ENCODE results near the gene RNF115. TPM values are rescaled to one million over a fixed set of nuclear protein-coding genes. Genes with fewer than 3 reads are reported as not detected.
"Not testable (repeated sequence)": the region's sequence is repeated elsewhere in the genome, so short reads cannot be mapped to it uniquely, and the experiment has no call there.

Gene RNF115
- total and polyA plus RNA-seq, 2 donors (not counting 3 experiments of a cell fraction or from before 2014, with no cell fraction given), result 7.6 to 17.3 TPM

DNA sequence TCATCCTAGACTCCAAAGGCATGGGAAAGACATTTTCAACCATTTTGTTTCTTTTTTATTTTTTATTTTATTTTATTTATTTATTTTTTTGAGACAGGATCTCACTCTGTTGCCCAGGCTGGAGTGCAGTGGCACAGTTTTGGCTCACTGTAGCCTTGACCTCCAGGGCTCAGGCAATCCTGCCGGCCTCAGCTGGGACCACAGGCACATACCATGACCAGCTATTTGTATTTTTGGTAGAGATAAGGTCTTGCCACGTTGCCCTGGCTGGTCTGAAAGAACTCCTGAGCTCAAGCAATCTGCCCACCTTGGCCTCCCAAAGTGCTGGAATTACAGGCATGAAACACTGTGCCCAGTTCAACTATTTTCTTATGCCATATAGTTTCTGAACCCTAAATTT, 32.0 kb downstream of the RNF115 start:
- dilution Hi-C loops (cut with MboI; ENCODE audit: extremely low pct_ligation_motif_present, low sequenced_read_pairs); POLR2A ChIA-PET; intact Hi-C loops (cut with micrococcal nuclease); H3K27me3 ChIP-seq (ENCODE audit: control insufficient read depth in 2 of 2, insufficient read depth in 2 of 2, low read length in 2 of 2); H3K36me3 ChIP-seq (ENCODE audit: control insufficient read depth in 2 of 2, extremely low read depth in 1 of 2, insufficient read depth in 2 of 2, low read length in 2 of 2); H3K4me2 ChIP-seq (ENCODE audit: insufficient read depth, low read length); BruUV-seq (replicated peaks); H3K9me1 ChIP-seq (replicated peaks; ENCODE audit: control insufficient read depth, extremely low read depth, insufficient read depth, low read length); H3K4me1 ChIP-seq (ENCODE audit: control insufficient read depth, extremely low read depth, insufficient read depth, low read length); FAIRE-seq; H3K4me3 ChIP-seq (replicated peaks in 1 of 3; ENCODE audit: insufficient read depth in 1 of 3, low read depth in 1 of 3, low read length in 3 of 3); H3K27ac ChIP-seq (ENCODE audit: insufficient read depth, low read depth, low read length); DNase-seq (ENCODE audit: low read depth, low spot score); H2AFZ ChIP-seq (ENCODE audit: low read depth, low read length); H4K20me1 ChIP-seq (replicated peaks; ENCODE audit: control insufficient read depth, extremely low read depth, insufficient read depth, low read length); H3K9ac ChIP-seq (replicated peaks; ENCODE audit: extremely low read depth, insufficient read depth, low read length); H3K9me3 ChIP-seq (replicated peaks; ENCODE audit: control insufficient read depth, insufficient read depth, low read length): not testable (repeated sequence)
- CTCF ChIA-PET, result interaction anchor here (2.2 to 4.0 kb wide), 2 partner anchors 11 to 14 kb away, joined by 6 to 19 read pairs; no protein-coding TSS in a partner anchor
- peaks cover 14% of the 10 kb centered on the region for H3K79me2 ChIP-seq (ENCODE audit: control insufficient read depth, insufficient read depth, low read length)

DNA sequence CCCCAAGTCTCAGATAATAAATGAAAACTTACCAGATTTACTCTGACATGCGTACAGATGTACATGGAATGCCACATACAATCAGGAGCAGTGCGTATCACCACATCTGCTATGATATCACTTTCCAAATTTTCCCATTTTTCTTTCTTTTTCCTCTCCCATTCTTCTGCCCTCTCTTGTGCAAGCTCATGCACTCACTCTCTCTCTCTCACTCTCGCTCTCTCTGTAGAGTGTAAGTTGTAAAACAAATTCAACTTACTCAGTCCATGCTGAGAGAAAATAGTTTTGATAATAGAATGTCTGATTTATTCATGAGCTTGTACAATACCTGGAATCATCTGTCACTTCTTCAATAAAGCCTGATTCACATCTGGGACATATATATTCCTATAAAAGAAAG, 35.3 kb downstream of the RNF115 start:
- peaks cover under 1% of the 10 kb centered on the region for H3K9me1 ChIP-seq (replicated peaks; ENCODE audit: control insufficient read depth, extremely low read depth, insufficient read depth, low read length)
- no peaks in the 10 kb centered on the region for H4K20me1 ChIP-seq (replicated peaks; ENCODE audit: control insufficient read depth, extremely low read depth, insufficient read depth, low read length)
- dilution Hi-C loops (cut with MboI; ENCODE audit: extremely low pct_ligation_motif_present, low sequenced_read_pairs), result no loop called here
- H2AFZ ChIP-seq (ENCODE audit: low read depth, low read length), result no peak overlapping the region
- ChIA-PET POLR2A (interaction anchor here (0.7 kb wide), 1 partner anchor 35 kb away, joined by 3 read pairs; the partner anchor contains the start of genes POLR3C and RNF115), CTCF (interaction anchor here (0.6 to 1.1 kb wide), 2 partner anchors 15 to 91 kb away, joined by 3 to 4 read pairs; no protein-coding TSS in a partner anchor)
- no peak overlapping the region for H3K27ac ChIP-seq (ENCODE audit: insufficient read depth, low read depth, low read length)
- DNase-seq (ENCODE audit: low read depth, low spot score), result no peak
- peaks cover 2 to 9% of the 10 kb centered on the region in 2 experiments for H3K36me3 ChIP-seq (ENCODE audit: control insufficient read depth in 2 of 2, extremely low read depth in 1 of 2, insufficient read depth in 2 of 2, low read length in 2 of 2)
- no peaks in the 10 kb centered on the region for H3K9me3 ChIP-seq (replicated peaks; ENCODE audit: control insufficient read depth, insufficient read depth, low read length)
- H3K4me3 ChIP-seq (replicated peaks in 1 of 3; ENCODE audit: insufficient read depth in 1 of 3, low read depth in 1 of 3, low read length in 3 of 3), result no peak overlapping the region
- no TSS peak for BruUV-seq (replicated peaks)
- H3K4me1 ChIP-seq (ENCODE audit: control insufficient read depth, extremely low read depth, insufficient read depth, low read length), result peaks cover 31% of the 10 kb centered on the region
- peaks cover 3% of the 10 kb centered on the region for H3K79me2 ChIP-seq (ENCODE audit: control insufficient read depth, insufficient read depth, low read length)
- no peak overlapping the region for H3K9ac ChIP-seq (replicated peaks; ENCODE audit: extremely low read depth, insufficient read depth, low read length)
- intact Hi-C loops (cut with micrococcal nuclease), result no loop called here
- no peak for FAIRE-seq
- no peak overlapping the region for H3K4me2 ChIP-seq (ENCODE audit: insufficient read depth, low read length)
- no peaks in the 10 kb centered on the region for H3K27me3 ChIP-seq (ENCODE audit: control insufficient read depth in 2 of 2, insufficient read depth in 2 of 2, low read length in 2 of 2)
- TF ChIP-seq FOS (IDR thresholded peaks at IDR 0.05; ENCODE audit: borderline replicate concordance, insufficient read depth, low read length) (no peak), POLR2A (IDR thresholded peaks at IDR 0.05; ENCODE audit: low read depth, low read length) (no peak), MYC (IDR thresholded peaks at IDR 0.05; ENCODE audit: low read depth, low read length) (no peak), GATA2 (IDR thresholded peaks at IDR 0.05; ENCODE audit: insufficient read depth, insufficient read length, low read depth, low read length) (no peak), EZH2 (IDR thresholded peaks at IDR 0.05; ENCODE audit: borderline replicate concordance, low read depth, low read length, severe bottlenecking) (no peak), JUN (IDR thresholded peaks at IDR 0.05; ENCODE audit: borderline replicate concordance, insufficient read depth, insufficient read length, low read depth) (no peak), POLR2AphosphoS5 (IDR thresholded peaks at IDR 0.05; ENCODE audit: insufficient read depth, low read depth, low read length) (no peak)
- TF ChIP-seq, protein P1, sequence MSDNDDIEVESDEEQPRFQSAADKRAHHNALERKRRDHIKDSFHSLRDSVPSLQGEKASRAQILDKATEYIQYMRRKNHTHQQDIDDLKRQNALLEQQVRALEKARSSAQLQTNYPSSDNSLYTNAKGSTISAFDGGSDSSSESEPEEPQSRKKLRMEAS (IDR thresholded peaks at IDR 0.05; ENCODE audit: insufficient read depth, insufficient read length), result no peak
- TF ChIP-seq, protein P2, sequence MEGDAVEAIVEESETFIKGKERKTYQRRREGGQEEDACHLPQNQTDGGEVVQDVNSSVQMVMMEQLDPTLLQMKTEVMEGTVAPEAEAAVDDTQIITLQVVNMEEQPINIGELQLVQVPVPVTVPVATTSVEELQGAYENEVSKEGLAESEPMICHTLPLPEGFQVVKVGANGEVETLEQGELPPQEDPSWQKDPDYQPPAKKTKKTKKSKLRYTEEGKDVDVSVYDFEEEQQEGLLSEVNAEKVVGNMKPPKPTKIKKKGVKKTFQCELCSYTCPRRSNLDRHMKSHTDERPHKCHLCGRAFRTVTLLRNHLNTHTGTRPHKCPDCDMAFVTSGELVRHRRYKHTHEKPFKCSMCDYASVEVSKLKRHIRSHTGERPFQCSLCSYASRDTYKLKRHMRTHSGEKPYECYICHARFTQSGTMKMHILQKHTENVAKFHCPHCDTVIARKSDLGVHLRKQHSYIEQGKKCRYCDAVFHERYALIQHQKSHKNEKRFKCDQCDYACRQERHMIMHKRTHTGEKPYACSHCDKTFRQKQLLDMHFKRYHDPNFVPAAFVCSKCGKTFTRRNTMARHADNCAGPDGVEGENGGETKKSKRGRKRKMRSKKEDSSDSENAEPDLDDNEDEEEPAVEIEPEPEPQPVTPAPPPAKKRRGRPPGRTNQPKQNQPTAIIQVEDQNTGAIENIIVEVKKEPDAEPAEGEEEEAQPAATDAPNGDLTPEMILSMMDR (IDR thresholded peaks at IDR 0.05; ENCODE audit: extremely low read depth in 1 of 2, insufficient read depth in 1 of 2, low read depth in 1 of 2, low read length in 2 of 2), result no peak
